ENCODE measurements around the gene CAST.

CAST gene

DNA sequence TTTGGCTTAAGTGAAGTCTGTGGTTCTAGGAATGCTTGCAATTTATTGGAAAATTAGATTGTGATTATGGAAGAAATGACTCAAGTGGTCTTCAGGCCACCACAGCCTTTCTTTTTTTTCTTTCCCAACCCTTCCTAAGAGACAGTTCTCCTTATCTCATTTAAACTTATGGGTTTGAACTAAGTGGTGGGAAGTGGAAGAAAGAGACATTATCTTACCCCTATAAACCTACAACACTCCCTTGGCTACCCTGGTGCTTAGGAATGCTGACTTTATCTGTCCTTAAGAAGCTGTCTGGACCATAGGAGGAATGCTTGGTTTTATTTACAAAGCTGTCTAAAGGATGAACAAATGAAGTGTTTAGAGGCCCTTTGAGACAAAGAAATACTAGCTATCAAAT, 150.7 kb downstream of the CAST start:
- TF ChIP-seq, protein P1, sequence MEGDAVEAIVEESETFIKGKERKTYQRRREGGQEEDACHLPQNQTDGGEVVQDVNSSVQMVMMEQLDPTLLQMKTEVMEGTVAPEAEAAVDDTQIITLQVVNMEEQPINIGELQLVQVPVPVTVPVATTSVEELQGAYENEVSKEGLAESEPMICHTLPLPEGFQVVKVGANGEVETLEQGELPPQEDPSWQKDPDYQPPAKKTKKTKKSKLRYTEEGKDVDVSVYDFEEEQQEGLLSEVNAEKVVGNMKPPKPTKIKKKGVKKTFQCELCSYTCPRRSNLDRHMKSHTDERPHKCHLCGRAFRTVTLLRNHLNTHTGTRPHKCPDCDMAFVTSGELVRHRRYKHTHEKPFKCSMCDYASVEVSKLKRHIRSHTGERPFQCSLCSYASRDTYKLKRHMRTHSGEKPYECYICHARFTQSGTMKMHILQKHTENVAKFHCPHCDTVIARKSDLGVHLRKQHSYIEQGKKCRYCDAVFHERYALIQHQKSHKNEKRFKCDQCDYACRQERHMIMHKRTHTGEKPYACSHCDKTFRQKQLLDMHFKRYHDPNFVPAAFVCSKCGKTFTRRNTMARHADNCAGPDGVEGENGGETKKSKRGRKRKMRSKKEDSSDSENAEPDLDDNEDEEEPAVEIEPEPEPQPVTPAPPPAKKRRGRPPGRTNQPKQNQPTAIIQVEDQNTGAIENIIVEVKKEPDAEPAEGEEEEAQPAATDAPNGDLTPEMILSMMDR (IDR thresholded peaks at IDR 0.05; ENCODE audit: borderline replicate concordance, insufficient read depth, low read depth, low read length), result no peak
- H3K4me3 ChIP-seq (ENCODE audit: low read depth, low read length), result no peak overlapping the region

DNA sequence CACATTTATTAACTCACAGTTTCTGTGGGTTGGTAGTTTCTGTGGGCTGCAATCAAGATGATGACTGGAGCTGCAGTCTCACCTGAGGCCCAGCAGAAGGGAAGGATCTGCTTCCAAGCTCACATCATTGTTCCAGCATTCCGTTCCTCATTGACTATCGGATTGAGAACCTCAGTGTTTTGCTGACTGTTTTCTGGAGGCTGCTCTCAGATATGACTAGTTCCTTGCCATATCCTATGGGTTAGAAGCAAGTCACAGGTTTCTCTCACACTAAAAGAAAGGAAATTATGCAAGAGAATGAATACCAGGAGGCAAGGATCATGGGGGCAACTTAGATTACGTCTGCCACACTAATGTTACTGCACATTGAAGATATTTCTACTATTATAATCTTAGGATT, 151.9 kb downstream of the CAST start:
- no peak overlapping the region for H3K4me3 ChIP-seq (ENCODE audit: low read depth, low read length)
- TF ChIP-seq, protein P1 (IDR thresholded peaks at IDR 0.05; ENCODE audit: borderline replicate concordance, insufficient read depth, low read depth, low read length), result no peak

DNA sequence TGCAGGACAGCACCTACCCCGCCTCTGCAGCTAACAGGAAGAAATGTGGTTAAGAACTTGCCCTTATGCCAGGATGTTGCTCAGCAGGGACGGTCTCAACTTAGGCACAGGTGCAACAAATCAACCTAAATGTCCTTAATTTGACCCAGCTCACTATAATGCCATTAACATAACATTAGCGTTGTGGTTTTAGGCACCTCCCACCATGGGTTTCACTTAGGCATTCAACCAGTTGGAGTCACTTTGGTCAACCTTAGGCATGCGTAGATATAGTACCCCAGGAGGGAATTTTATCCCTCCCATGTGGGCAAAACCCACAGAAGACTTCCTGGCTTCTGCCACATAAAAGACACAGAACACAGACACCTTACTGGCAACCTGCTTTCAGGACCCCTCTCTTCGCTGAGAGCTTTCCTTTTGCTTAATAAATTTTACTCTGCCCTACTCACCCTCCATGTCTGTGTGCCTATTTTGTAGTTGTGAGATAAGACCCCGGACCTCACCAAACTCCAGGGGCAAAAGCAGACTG, 154.3 kb downstream of the CAST start:
- TF ChIP-seq, protein P1 (IDR thresholded peaks at IDR 0.05; ENCODE audit: borderline replicate concordance, insufficient read depth, low read depth, low read length), result no peak
- peak overlapping the region; percentile 15 for H3K4me3 ChIP-seq (ENCODE audit: low read depth, low read length)

DNA sequence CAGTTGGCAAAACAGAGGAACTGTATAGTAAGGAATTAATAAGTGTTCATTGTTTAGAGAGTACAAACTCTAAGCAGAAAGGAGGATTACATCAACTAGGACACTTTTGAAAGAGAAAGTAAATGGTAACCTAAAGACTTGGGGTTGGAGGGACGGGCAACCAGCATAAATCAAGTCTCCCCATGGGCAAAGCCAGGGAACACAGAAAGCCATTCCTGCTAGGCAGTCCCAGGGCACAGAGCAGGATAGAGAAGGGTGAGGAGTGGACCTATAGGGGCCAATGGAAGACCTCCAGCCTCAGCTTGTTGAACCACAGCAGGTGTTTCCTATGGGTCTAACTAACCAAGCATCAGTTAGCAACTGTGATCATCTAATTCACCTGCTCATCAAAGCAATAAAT, 154.8 kb downstream of the CAST start:
- H3K4me3 ChIP-seq (ENCODE audit: low read depth, low read length), result no peak overlapping the region
- TF ChIP-seq, protein P1 (IDR thresholded peaks at IDR 0.05; ENCODE audit: borderline replicate concordance, insufficient read depth, low read depth, low read length), result no peak

DNA sequence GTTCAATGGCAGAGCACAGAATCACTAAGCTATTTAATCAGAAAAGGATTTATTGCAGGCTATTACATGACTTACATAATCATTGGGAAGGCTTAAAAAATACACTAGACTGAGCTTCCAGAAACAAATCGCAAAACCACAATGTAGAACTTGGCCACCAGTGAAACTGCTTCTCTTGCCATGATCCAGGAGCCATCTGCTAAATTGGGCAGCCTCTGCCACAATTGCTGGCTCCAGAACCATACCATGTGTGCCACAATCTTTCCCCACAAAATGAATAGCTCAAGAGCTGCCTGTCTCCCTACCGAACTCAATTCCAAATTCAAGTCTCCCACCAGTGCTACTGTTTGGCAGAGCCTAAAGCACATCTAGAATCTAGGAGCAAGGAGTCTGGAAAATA, 155.3 kb downstream of the CAST start:
- TF ChIP-seq, protein P1 (IDR thresholded peaks at IDR 0.05; ENCODE audit: borderline replicate concordance, insufficient read depth, low read depth, low read length), result no peak
- H3K4me3 ChIP-seq (ENCODE audit: low read depth, low read length), result no peak overlapping the region

DNA sequence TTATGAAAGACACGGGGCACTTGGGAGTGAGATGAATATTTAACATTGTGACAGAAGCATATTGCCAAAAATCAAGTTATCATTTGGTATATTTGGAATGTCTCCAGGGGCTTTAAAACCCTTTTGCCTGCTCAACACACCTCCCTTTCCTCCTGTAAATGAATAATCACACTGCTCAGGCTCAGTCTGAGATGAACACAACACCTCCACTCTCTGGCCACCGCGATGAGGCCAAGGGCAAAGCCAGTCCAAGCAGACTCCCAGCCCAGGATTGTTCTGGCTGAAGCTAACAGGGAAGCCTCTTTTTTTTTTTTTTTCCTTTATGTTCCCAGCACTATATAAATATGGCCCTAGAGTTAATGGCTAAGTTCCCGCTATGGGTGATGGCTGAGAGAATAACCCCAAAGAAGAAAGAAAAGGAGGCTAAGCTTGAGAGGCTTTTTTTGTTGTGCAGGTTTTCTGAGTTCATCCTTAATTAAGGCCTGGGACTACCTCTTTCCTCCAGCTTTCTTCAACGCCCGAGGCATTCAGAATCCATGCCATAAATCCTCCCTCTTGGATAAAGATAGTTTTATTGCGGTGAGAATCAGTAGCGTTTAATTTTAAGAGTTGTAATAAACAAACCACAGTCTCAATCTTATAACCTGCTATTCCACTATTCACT, 156.1 kb downstream of the CAST start:
- TF ChIP-seq, protein P1 (IDR thresholded peaks at IDR 0.05; ENCODE audit: borderline replicate concordance, insufficient read depth, low read depth, low read length), result no peak
- no peak overlapping the region for H3K4me3 ChIP-seq (ENCODE audit: low read depth, low read length)

DNA sequence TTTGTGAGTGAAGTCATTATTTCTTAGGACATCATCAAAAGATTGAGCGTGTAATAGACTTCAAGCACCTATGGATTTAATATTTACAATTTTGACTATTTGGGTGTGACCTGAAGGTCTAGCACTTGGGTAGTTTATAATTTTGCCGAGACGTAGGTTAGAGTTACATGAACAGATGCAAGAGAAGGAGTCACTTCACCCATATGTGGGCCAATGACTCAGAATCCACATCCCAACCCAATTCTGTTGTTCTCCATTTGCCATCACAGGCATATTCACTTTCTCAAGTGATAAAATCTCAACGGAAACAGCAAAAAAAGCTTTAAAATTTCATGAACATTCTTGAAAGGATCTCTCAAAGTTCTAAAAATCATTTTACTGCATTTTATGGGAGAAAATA, 157.6 kb downstream of the CAST start:
- TF ChIP-seq, protein P1 (IDR thresholded peaks at IDR 0.05; ENCODE audit: borderline replicate concordance, insufficient read depth, low read depth, low read length), result no peak
- no peak overlapping the region for H3K4me3 ChIP-seq (ENCODE audit: low read depth, low read length)
